ENCODE results near the gene ID3.

- TF ChIP-seq CTCF (conservative IDR thresholded peaks at IDR 0.05) = no peak
- TF ChIP-seq EZH2 (IDR thresholded peaks at IDR 0.05; ENCODE audit: low read depth) = no peak
Observed at GRCh38 chr1:23598424-23598823, 39.1 kb upstream of the ID3 start.

Data from PC-9 (cell line).